Peyer's patch (tissue), 4 donors: ENCODE measurements around the gene ORM1.

Experiments used
- POLR2A ChIP-seq, 2 donors: fragments of 450-650 bp; IDR thresholded peaks; one replicate each; pipeline ENCODE4 v1.5.1; 2017; ENCODE audit warnings: antibody characterized with exemption in 2 of 2, mild to moderate bottlenecking in 2 of 2, moderate library complexity in 2 of 2
- TF ChIP-seq, protein P1 (sequence below), 6 experiments: fragments of 450-650 bp in 4 of 6; fragments of 200-600 bp in 2 of 6; sonication (generic) in 1 of 6; IDR thresholded peaks; one replicate each; pipeline ENCODE4 v1.5.1; 2017 to 2019; ENCODE audit warnings: antibody characterized with exemption in 6 of 6, mild to moderate bottlenecking in 3 of 6, moderate library complexity in 1 of 6

DNA sequence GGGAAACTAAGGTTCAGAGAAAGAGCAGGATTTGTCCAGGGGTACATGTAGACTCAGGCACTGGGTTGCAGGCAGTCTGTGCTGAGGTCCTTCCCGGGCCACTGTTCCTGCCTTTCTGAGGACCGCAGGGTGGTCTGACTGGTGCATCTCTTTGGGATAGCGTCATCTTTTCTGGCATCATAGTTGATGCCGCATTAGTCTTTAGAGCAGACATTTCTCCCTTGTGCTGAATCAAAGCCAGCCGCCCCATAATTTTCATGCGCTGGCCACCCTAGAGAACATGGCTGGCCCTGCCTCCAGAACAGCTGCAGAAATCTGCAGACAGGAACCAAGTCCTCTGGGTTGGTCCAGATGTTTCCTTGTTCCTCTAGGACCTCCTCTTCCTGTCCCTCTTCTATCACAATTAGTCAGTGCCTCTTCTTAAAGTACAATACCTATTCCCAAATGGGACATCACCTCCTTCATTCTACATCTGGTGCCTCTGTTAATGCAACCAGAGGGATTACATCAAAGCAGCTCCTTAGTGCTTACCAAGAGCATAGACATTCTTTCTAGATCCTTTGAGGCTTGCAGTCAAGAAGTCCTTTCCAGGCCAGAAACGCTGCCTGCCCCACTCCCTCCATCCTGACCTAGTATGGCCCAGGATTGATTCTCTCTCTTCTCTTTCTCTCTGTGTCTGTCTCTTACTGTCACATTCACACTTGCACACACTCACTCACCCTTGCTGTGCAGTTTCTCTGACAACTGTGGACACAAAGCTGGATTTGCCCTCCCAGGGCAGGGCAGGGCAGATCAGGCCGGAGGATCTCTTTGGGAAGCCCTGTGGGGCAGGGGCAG is 42.0 kb upstream of the ORM1 start:
- TF ChIP-seq, protein P1, sequence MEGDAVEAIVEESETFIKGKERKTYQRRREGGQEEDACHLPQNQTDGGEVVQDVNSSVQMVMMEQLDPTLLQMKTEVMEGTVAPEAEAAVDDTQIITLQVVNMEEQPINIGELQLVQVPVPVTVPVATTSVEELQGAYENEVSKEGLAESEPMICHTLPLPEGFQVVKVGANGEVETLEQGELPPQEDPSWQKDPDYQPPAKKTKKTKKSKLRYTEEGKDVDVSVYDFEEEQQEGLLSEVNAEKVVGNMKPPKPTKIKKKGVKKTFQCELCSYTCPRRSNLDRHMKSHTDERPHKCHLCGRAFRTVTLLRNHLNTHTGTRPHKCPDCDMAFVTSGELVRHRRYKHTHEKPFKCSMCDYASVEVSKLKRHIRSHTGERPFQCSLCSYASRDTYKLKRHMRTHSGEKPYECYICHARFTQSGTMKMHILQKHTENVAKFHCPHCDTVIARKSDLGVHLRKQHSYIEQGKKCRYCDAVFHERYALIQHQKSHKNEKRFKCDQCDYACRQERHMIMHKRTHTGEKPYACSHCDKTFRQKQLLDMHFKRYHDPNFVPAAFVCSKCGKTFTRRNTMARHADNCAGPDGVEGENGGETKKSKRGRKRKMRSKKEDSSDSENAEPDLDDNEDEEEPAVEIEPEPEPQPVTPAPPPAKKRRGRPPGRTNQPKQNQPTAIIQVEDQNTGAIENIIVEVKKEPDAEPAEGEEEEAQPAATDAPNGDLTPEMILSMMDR (IDR thresholded peaks at IDR 0.05): no peak
- TF ChIP-seq POLR2A (IDR thresholded peaks at IDR 0.05): no peak
